Fibroblast of villous mesenchyme (primary cell): ENCODE measurements around the gene CGAS. TPM values are rescaled to one million over a fixed set of nuclear protein-coding genes. Genes with fewer than 3 reads are reported as not detected.

ENCODE experiments used
- DNase-seq: peaks from one replicate; pipeline ENCODE4 v3.0.0-alpha.2; 2010; ENCODE audit warnings: low read depth
- H3K4me3 ChIP-seq: 2 replicates; pipeline ENCODE4 v1.5.1; 2011; ENCODE audit warnings: low read depth, mild to moderate bottlenecking, low read length
- total RNA-seq: library from RNA; depleted of rRNA; stranded (reverse); fragments of >200 nt; gene quantifications from 2 replicates; pipeline ENCODE4 v1.2.3, GENCODE V29; 2012
- TF ChIP-seq, protein P1 (sequence below): IDR thresholded peaks from 2 replicates; pipeline ENCODE4 v1.5.1; 2012; ENCODE audit warnings: low read depth, mild to moderate bottlenecking, low read length; ENCODE audit not compliant: insufficient read depth

CGAS gene
- total RNA-seq, 1 donor, result 6.9 TPM

DNA sequence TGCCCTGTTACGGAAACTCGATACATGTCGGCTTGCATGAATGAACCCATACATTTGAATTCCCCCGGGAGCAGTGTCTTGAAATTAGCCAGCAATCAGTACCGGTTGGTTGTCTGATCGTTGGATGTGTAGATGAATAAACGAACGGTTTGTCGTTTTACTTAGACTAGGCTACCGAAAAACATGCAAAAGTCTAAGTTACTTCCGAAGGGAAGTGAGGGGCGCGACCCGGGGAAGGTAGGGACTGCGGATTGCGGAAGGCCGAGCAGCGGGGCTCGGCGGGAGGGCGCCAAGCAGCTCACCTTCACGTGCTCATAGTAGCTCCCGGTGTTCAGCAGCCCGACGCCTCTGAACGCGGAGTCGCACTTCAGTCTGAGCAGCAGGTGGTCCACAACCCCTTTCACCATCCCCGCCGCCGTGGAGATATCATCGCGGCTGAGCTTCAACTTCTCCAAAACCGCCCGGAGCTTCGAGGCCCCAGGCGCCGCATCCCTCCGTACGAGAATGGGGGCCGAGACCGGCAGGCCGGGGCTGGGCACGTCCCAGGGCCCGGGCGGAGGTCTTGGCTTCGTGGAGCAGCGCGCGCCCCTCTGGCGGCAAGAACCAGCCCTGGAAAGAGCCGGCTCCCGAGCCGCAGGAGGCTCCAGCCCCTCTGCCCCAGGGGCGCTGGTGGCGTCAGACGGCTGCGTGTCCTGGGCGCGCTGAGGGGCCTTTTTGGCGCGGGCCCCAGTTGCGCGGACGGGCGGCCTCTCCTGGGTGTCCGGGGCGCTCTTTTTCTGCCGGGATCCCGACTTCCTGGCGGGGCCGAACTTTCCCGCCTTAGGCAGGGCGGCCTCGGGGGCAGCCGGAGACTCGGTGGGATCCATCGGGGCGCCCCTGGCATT is 632 bp downstream of the CGAS start:
- peak; percentile 50 for DNase-seq
- TF ChIP-seq, protein P1, sequence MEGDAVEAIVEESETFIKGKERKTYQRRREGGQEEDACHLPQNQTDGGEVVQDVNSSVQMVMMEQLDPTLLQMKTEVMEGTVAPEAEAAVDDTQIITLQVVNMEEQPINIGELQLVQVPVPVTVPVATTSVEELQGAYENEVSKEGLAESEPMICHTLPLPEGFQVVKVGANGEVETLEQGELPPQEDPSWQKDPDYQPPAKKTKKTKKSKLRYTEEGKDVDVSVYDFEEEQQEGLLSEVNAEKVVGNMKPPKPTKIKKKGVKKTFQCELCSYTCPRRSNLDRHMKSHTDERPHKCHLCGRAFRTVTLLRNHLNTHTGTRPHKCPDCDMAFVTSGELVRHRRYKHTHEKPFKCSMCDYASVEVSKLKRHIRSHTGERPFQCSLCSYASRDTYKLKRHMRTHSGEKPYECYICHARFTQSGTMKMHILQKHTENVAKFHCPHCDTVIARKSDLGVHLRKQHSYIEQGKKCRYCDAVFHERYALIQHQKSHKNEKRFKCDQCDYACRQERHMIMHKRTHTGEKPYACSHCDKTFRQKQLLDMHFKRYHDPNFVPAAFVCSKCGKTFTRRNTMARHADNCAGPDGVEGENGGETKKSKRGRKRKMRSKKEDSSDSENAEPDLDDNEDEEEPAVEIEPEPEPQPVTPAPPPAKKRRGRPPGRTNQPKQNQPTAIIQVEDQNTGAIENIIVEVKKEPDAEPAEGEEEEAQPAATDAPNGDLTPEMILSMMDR, result no peak
- peak overlapping the region; percentile 76 for H3K4me3 ChIP-seq

DNA sequence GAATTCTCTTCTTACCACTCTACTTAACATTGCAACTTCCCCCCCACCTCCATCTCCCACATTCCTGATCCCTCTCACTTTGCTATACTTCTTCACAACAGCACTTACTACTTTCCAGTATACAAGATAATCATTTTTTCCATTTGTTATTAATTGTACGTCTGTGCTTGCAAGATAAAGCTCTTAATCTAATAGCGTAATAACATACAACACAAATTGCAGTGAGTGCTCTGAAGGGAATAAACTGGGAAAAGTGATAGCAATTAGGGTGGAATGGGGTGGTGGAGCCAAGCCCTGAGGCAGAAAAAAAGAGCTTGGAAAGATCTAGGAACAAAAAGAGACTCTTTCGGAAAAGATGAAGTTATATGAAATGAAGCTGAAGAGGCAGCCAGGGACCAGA is 8.5 kb downstream of the CGAS start:
- TF ChIP-seq, protein P1, result no peak
- H3K4me3 ChIP-seq, result no peak overlapping the region
- no peak for DNase-seq

DNA sequence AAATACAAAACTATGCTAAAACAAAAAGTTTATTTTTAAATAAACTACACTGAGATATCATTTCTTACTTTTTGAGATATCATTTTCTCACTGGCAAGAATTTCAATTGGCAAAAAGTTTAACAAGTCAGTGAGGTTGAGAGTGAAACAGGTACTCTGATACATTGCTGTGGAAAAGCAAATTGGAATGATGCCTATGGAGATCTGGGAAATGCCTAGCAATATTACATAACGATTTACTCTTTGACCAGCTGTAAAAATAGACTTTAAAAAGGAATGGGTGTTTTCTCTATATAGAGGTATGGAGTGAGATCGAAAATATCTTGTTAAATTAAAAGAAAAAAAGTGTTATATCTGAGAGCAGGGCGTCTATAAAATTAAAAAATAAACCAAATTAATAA is 16.9 kb downstream of the CGAS start:
- TF ChIP-seq, protein P1, result no peak
- no peak overlapping the region for H3K4me3 ChIP-seq
- no peak for DNase-seq

DNA sequence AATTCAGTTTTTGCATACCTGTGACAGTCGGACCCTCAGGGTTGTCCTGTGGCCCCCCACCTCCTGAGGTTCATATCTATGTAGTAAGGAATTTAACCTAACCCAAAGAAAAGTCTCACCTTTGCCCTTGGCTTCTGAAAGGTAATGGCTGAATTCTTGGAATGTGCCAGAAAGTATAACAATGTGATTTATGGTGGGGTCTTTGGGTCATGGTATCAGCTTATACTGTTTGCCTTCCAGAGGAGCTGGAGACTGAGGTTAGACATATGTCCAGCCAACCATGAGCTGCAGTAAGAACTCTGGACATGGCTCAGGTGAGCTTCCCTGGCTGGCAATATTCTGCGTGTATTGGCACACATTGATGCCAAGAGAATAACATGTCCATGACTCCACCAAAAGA is 30.6 kb downstream of the CGAS start:
- no peak for DNase-seq
- TF ChIP-seq, protein P1, result no peak
- no peak overlapping the region for H3K4me3 ChIP-seq

DNA sequence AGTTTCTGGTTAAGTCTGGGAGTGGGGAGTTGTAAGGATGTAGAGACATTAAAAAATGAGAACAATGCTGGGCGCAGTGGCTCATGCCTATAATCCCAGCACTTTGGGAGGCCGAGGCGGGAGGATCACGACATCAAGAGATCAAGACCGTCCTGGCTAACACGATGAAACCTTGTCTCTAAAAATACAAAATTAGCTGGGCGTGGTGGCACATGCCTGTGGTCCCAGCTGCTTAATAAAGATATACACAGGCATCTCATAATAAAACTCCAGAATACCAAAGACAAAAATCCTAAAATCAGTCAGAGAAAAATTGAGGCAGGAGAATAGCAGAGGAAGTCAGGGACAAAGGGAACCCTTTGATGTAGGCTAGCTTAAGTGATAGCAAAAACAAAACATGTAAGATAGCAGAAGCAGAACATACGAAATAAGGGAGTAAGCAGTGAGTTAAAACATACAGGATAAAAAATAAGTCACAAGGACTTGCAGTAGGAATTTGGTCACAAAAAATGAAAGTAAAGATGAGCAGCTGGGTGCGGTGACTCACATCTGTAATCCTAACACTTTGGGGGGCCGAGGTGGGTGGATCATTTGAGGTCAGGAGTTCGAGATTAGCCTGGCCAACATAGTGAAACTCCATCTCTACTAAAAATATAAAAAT is 33.9 kb downstream of the CGAS start:
- H3K4me3 ChIP-seq, result no peak overlapping the region
- peak; percentile 60 for DNase-seq
- TF ChIP-seq, protein P1, result no peak

DNA sequence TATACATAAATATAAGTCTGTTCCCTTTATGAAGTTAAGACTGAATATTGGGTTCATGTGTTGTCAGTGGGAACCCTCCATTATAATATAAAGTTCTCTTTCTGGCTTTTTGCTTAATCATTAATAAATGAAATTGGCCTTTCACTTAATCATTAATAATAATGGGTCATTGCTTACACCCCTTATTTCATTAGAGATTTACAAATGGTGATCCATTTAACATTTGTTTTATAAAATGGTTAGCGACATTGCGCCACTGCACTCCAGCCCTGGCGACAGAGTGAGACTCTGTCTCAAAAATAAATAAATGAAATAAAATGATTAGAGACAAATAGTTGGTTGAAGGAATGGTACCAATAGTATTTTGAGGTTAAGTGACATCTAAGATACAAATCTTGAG is 39.0 kb downstream of the CGAS start:
- TF ChIP-seq, protein P1, result no peak
- no peak overlapping the region for H3K4me3 ChIP-seq
- DNase-seq, result no peak
